Calu3 (cell line): ENCODE results near the gene TUBGCP5. TPM values are rescaled to one million over a fixed set of nuclear protein-coding genes. Genes with fewer than 3 reads are reported as not detected.

Experiments used
- BruUV-seq: library from RNA; stranded (reverse); fragments of 400-500 nt; replicated peaks from 2 replicates; lab custom pipeline; 2021; lab: Mats Ljungman, UMichigan
- CTCF ChIA-PET: fragments of 300-600 bp; sonication (Branson Sonifier 250); formaldehyde crosslinking; loops from one replicate; lab custom pipeline; 2022; ENCODE audit warnings: antibody characterized with exemption; lab: Charles Lee
- DNase-seq: peaks from one replicate; pipeline ENCODE4 v3.0.0; 2022
- H3K27ac Mint-ChIP-seq: one replicate; pipeline ENCODE4 v1.8.0; 2022; ENCODE audit warnings: mixed read lengths; ENCODE audit not compliant: unreplicated experiment
- H3K27me3 Mint-ChIP-seq: one replicate; pipeline ENCODE4 v1.8.0; 2022; ENCODE audit warnings: mixed read lengths; ENCODE audit not compliant: unreplicated experiment
- H3K36me3 Mint-ChIP-seq: one replicate; pipeline ENCODE4 v1.8.0; 2022; ENCODE audit warnings: mild to moderate bottlenecking, moderate library complexity, mixed read lengths; ENCODE audit not compliant: insufficient read depth, unreplicated experiment
- H3K4me1 Mint-ChIP-seq: one replicate; pipeline ENCODE4 v1.8.0; 2022; ENCODE audit warnings: mild to moderate bottlenecking, low read depth, mixed read lengths; ENCODE audit not compliant: unreplicated experiment
- H3K4me3 Mint-ChIP-seq: one replicate; pipeline ENCODE4 v1.8.0; 2022; ENCODE audit warnings: mild to moderate bottlenecking, low read depth, moderate library complexity, mixed read lengths; ENCODE audit not compliant: unreplicated experiment
- H3K9me3 Mint-ChIP-seq: one replicate; pipeline ENCODE4 v1.8.0; 2022; ENCODE audit warnings: low read depth, mixed read lengths; ENCODE audit not compliant: unreplicated experiment
- intact Hi-C: fragments of 100-400 bp; cut with micrococcal nuclease; formaldehyde crosslinking; loops from one replicate; pipeline ENCODE4 v1.10.0; 2022; ENCODE audit not compliant: unreplicated experiment
- total RNA-seq: library from RNA; stranded (reverse); gene quantifications from 2 replicates; pipeline ENCODE4 v1.2.3, GENCODE V29; 2022
- TF ChIP-seq, protein P1 (sequence below): fragments of 200-600 bp; IDR thresholded peaks from one replicate; pipeline ENCODE4 v1.8.0; 2022; ENCODE audit warnings: antibody characterized with exemption; ENCODE audit not compliant: unreplicated experiment

Gene TUBGCP5
- total RNA-seq, 1 experiment from 2014 or later = 6.8 TPM

DNA sequence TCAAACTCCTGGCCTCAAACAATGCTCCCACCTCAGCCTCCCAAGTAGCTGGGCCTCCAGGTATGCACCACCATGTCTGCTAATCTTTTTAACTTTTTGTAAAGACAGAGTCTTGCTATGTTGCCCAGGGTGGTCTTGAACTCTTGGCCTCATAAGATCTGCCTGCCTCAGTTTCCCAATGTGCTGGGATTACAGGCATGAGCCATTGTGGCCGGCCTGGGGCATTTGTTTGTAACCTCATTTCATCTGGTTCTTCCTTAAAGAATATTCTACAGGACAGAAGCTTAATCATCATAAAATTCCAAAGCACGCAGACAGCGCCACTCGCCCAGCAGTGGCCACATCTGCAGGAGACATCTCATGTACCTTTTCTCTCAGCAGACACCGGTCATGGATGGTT is 35.6 kb downstream of the TUBGCP5 start:
- Mint-ChIP-seq H3K9me3 (no peaks in the 10 kb centered on the region), H3K4me1 (no peaks in the 10 kb centered on the region), H3K27me3 (no peaks in the 10 kb centered on the region), H3K36me3 (no peaks in the 10 kb centered on the region), H3K27ac (no peak overlapping the region), H3K4me3 (no peak overlapping the region)
- BruUV-seq = no TSS peak
- DNase-seq = no peak
- intact Hi-C loops = no loop called here
- CTCF ChIA-PET = no interaction called here
- TF ChIP-seq, protein P1, sequence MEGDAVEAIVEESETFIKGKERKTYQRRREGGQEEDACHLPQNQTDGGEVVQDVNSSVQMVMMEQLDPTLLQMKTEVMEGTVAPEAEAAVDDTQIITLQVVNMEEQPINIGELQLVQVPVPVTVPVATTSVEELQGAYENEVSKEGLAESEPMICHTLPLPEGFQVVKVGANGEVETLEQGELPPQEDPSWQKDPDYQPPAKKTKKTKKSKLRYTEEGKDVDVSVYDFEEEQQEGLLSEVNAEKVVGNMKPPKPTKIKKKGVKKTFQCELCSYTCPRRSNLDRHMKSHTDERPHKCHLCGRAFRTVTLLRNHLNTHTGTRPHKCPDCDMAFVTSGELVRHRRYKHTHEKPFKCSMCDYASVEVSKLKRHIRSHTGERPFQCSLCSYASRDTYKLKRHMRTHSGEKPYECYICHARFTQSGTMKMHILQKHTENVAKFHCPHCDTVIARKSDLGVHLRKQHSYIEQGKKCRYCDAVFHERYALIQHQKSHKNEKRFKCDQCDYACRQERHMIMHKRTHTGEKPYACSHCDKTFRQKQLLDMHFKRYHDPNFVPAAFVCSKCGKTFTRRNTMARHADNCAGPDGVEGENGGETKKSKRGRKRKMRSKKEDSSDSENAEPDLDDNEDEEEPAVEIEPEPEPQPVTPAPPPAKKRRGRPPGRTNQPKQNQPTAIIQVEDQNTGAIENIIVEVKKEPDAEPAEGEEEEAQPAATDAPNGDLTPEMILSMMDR = no peak

DNA sequence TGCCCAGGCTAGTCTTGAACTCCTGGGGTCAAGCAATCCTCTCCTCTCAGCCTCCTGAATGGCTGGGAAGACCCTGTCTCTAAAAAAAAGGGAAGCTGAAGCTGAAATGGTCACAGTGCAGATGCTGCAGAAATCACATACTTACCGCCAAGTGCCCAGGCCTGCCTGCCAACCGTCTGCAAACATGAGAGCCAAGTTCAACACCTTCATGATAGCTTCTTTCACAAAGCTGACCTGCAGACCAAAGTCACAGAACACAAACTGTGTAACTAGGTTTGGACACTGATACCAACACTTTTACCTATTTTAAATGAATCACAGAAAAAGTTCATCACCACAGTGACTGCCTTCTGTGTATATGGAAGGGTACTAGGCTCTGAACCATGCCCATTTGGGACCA is 36.4 kb downstream of the TUBGCP5 start:
- DNase-seq = no peak
- CTCF ChIA-PET = no interaction called here
- no peaks in the 10 kb centered on the region for H3K27me3 Mint-ChIP-seq
- intact Hi-C loops = no loop called here
- TF ChIP-seq, protein P1 = no peak
- no peaks in the 10 kb centered on the region for H3K36me3 Mint-ChIP-seq
- no peaks in the 10 kb centered on the region for H3K4me1 Mint-ChIP-seq
- BruUV-seq = no TSS peak
- no peak overlapping the region for H3K4me3 Mint-ChIP-seq
- no peak overlapping the region for H3K27ac Mint-ChIP-seq
- no peaks in the 10 kb centered on the region for H3K9me3 Mint-ChIP-seq

DNA sequence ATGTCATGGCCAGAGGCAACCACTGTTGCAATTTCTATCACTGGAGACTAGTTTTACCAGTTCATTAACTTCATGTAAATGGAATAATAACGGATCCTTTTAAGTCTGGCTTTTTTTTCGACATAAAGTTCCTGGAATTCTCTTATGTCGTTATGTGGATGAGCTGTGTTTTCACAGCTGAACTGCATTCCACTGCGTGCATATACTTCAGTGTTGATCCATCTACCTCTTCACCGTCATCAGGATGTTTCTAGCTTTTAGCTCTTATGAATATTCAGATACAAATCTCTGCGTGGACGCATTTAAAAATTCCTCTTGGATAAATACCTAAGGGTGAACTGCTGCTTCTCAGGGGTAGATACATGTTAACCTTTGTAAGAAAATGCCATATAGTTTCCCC is 43.6 kb downstream of the TUBGCP5 start:
- Mint-ChIP-seq H3K9me3 (no peaks in the 10 kb centered on the region), H3K27me3 (no peaks in the 10 kb centered on the region), H3K36me3 (no peaks in the 10 kb centered on the region), H3K27ac (no peak overlapping the region), H3K4me3 (no peak overlapping the region), H3K4me1 (no peaks in the 10 kb centered on the region)
- TF ChIP-seq, protein P1 = no peak
- DNase-seq = no peak
- intact Hi-C loops = no loop called here
- CTCF ChIA-PET = no interaction called here
- no TSS peak for BruUV-seq

DNA sequence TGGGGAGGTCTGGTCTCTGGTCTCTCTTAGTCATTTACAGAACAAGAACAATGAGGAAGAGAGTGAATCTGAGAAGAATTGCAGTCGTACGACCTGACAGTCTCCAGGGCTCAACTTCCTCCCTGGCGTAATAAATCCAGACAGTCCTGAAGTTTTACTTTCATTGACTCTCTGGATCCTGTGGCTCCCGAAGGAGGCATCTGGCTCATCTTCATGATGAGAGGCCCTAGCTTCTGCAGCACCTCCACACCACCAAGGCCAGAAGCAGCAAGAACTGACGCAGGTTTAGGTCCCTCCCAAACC is 47.4 kb downstream of the TUBGCP5 start:
- TF ChIP-seq, protein P1 = no peak
- H3K27ac Mint-ChIP-seq = no peak overlapping the region
- no peak overlapping the region for H3K4me3 Mint-ChIP-seq
- CTCF ChIA-PET = no interaction called here
- intact Hi-C loops = no loop called here
- no peaks in the 10 kb centered on the region for H3K36me3 Mint-ChIP-seq
- H3K27me3 Mint-ChIP-seq = no peaks in the 10 kb centered on the region
- no peaks in the 10 kb centered on the region for H3K4me1 Mint-ChIP-seq
- DNase-seq = no peak
- no TSS peak for BruUV-seq
- H3K9me3 Mint-ChIP-seq = no peaks in the 10 kb centered on the region
